Mesothelial cell of epicardium (in vitro differentiated cells): ENCODE results near the gene XKR7. TPM values are rescaled to one million over a fixed set of nuclear protein-coding genes. Genes with fewer than 3 reads are reported as not detected.

ENCODE experiments used
- DNase-seq, 2 experiments: peaks; one replicate each; pipeline ENCODE4 v3.0.0; 2021; ENCODE audit warnings: low spot score in 2 of 2; ENCODE audit not compliant: unreplicated experiment in 2 of 2
- H3K27ac Mint-ChIP-seq: 2 replicates; pipeline ENCODE4 v1.8.0; 2021; ENCODE audit warnings: mixed read lengths
- H3K27me3 Mint-ChIP-seq: 2 replicates; pipeline ENCODE4 v1.8.0; 2021; ENCODE audit warnings: low read depth, mixed read lengths
- H3K36me3 Mint-ChIP-seq: 2 replicates; pipeline ENCODE4 v1.8.0; 2021; ENCODE audit warnings: mixed read lengths
- H3K4me1 Mint-ChIP-seq: 2 replicates; pipeline ENCODE4 v1.8.0; 2021; ENCODE audit warnings: mixed read lengths
- H3K4me3 Mint-ChIP-seq: 2 replicates; pipeline ENCODE4 v1.8.0; 2021; ENCODE audit warnings: mild to moderate bottlenecking, moderate library complexity, mixed read lengths
- H3K9me3 Mint-ChIP-seq: 2 replicates; pipeline ENCODE4 v1.8.0; 2021; ENCODE audit warnings: mixed read lengths
- CTCF ChIP-seq: fragments of 200-600 bp; sonication (generic); IDR thresholded peaks from one replicate; pipeline ENCODE4 v1.5.0; 2021; ENCODE audit warnings: antibody characterized with exemption; ENCODE audit not compliant: unreplicated experiment
- total RNA-seq: library from RNA; stranded (reverse); gene quantifications from 3 replicates; pipeline ENCODE4 v1.2.1, GENCODE V29; 2021

Gene XKR7
- total RNA-seq, 1 donor from 2014 or later, result 0.25 TPM

- H3K9me3 Mint-ChIP-seq, result no peaks in the 10 kb centered on the region
- DNase-seq, result no peak
- H3K27ac Mint-ChIP-seq, result no peak overlapping the region
- H3K4me1 Mint-ChIP-seq, result peaks cover 3% of the 10 kb centered on the region
- H3K27me3 Mint-ChIP-seq, result peaks cover 56% of the 10 kb centered on the region
- H3K4me3 Mint-ChIP-seq, result no peak overlapping the region
- no peak for TF ChIP-seq CTCF
- no peaks in the 10 kb centered on the region for H3K36me3 Mint-ChIP-seq
Measured at GRCh38 chr20:32040142-32040953, 72.4 kb downstream of the XKR7 start.

DNA sequence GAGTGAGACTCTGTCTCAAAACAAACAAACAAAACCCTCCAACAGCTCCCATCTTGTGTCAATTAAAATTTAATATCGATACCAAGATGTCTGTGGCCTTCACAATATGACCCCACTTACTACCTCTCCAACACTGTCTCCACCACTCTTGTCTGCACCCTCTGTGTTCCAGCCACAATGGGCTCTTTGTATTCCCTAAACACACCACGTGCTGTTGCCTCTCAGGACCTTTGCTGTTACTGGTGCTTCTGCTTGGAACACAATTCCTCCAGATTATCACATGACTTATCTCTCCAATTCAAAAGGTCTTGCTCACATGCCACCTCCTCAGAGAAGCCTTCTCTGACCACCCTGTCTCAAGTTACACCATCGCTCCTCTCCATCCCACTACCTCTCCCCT lies 78.0 kb downstream of the XKR7 start:
- no peak overlapping the region for H3K4me3 Mint-ChIP-seq
- H3K27me3 Mint-ChIP-seq, result peaks cover 76% of the 10 kb centered on the region
- no peak overlapping the region for H3K27ac Mint-ChIP-seq
- DNase-seq, result no peak
- H3K36me3 Mint-ChIP-seq, result no peaks in the 10 kb centered on the region
- H3K9me3 Mint-ChIP-seq, result no peaks in the 10 kb centered on the region
- TF ChIP-seq CTCF, result no peak
- H3K4me1 Mint-ChIP-seq, result no peaks in the 10 kb centered on the region

GRCh38 chr20:32050324-32050841 lies 82.4 kb downstream of the XKR7 start:
- DNase-seq, result no peak
- Mint-ChIP-seq H3K9me3 (no peaks in the 10 kb centered on the region), H3K4me3 (no peak overlapping the region), H3K27me3 (peaks cover 88% of the 10 kb centered on the region), H3K4me1 (peaks cover 4% of the 10 kb centered on the region), H3K36me3 (no peaks in the 10 kb centered on the region), H3K27ac (no peak overlapping the region)
- TF ChIP-seq CTCF, result no peak

GRCh38 chr20:32050851-32051556 lies 83.1 kb downstream of the XKR7 start:
- Mint-ChIP-seq H3K4me3 (no peak overlapping the region), H3K36me3 (no peaks in the 10 kb centered on the region), H3K9me3 (no peaks in the 10 kb centered on the region), H3K4me1 (peaks cover 4% of the 10 kb centered on the region), H3K27ac (no peak overlapping the region), H3K27me3 (peaks cover 88% of the 10 kb centered on the region)
- no peak for DNase-seq
- no peak for TF ChIP-seq CTCF

GRCh38 chr20:32051720-32052089 lies 83.8 kb downstream of the XKR7 start:
- Mint-ChIP-seq H3K27ac (no peak overlapping the region), H3K36me3 (no peaks in the 10 kb centered on the region), H3K27me3 (peaks cover 88% of the 10 kb centered on the region), H3K9me3 (no peaks in the 10 kb centered on the region), H3K4me1 (peaks cover 4% of the 10 kb centered on the region), H3K4me3 (peak overlapping the region; percentile 56)
- TF ChIP-seq CTCF, result no peak
- no peak for DNase-seq
